Ectodermal cell (in vitro differentiated cells): ENCODE data around the gene MLLT10.

Experiments used
- H3K27ac ChIP-seq: 2 replicates; pipeline ENCODE4 v1.7.0; 2013; ENCODE audit warnings: mild to moderate bottlenecking, low read depth, low read length; ENCODE audit not compliant: insufficient read depth, poor library complexity, severe bottlenecking
- H3K27me3 ChIP-seq: 2 replicates; pipeline ENCODE4 v1.7.0; 2013; ENCODE audit warnings: mild to moderate bottlenecking, low read length; ENCODE audit not compliant: insufficient read depth, control insufficient read depth, poor library complexity, severe bottlenecking
- H3K36me3 ChIP-seq: one replicate; pipeline ENCODE4 v1.7.0; 2013; ENCODE audit warnings: low read length; ENCODE audit not compliant: control insufficient read depth, insufficient read depth
- H3K4me1 ChIP-seq: one replicate; pipeline ENCODE4 v1.7.0; 2013; ENCODE audit warnings: low read length; ENCODE audit not compliant: control insufficient read depth, insufficient read depth
- H3K4me3 ChIP-seq: 2 replicates; pipeline ENCODE4 v1.7.0; 2013; ENCODE audit warnings: low read depth, low read length, control low read depth; ENCODE audit not compliant: insufficient read depth
- H3K9me3 ChIP-seq: 2 replicates; pipeline ENCODE4 v1.7.0; 2013; ENCODE audit warnings: mild to moderate bottlenecking, low read length, moderate library complexity; ENCODE audit not compliant: control insufficient read depth
- WGBS, 2 experiments: methylation state at CpG; one replicate each; pipeline ENCODE4 v1.1.7; 2013; ENCODE audit warnings: missing lambda C conversion rate in 2 of 2; 5-methylcytosine and 5-hydroxymethylcytosine counted together

MLLT10 gene

DNA sequence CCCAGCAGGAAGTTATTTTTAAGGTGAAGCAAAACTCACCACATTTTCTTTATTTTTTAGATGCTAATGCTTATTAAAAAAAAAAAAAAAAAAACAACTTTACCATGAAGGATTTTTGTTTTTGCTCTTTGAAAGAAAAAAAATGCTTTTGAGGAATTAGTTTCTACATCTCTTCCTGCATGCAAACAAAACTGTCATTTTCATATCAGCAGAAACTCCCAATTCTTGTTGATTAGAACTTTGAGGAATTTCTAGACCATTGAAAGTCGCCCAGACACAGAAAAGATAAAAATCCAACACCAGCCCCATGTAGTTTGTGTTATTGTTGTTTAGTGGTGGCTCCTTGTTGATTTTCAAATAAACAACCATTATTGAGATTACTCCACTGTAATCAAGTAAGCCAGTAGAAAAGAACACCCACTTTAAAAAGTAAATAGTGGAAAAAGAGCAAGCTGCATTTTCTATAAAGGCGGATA, 22.9 kb upstream of the MLLT10 start:
- 0 to 19% methylated on average over 1 to 2 of the region's 2 CpGs for WGBS, 2 experiments

DNA sequence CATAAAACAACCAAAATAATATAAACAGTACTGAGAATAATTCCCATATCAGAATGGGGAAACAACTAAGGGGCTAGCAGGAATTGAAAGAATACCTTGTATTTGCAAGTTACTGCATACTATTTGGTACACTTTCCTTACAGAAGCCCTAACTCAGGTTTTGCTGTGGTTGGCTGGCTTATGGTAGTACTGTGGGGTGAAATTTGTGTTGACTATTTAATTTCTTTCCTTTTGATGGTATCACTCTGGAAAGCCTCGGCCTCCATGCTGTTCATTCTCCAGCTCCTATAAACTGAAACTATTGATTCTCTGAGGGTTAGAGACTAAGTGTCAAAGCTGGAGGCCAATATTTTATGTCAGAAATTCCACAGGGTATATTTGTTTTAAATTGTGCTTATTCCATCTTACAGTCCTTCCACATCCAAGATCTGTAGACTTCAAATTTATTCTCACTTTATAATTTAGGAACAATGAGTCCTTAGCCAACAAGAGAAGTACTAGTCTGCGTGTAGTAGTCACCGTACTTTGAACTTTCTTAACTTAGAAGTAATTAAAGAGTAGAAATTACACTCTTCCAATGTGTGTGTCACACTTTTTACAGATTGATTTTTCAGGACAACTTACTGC, 22.0 kb upstream of the MLLT10 start:
- Histone ChIP-seq H3K27me3 (no peaks in the 10 kb centered on the region), H3K4me3 (peak overlapping the region; percentile 80), H3K9me3 (no peaks in the 10 kb centered on the region), H3K27ac (peak overlapping the region; percentile 96), H3K36me3 (peaks cover 48% of the 10 kb centered on the region), H3K4me1 (peaks cover under 1% of the 10 kb centered on the region)
- 47 to 56% methylated on average over 2 to 3 of the region's 3 CpGs for WGBS, 2 experiments

More for the DNA sequence above, 22.9 kb upstream of the MLLT10 start:
- no peaks in the 10 kb centered on the region for H3K27me3 ChIP-seq
- H3K4me3 ChIP-seq = peak overlapping the region; percentile 80
- H3K27ac ChIP-seq = peak overlapping the region; percentile 96
- H3K4me1 ChIP-seq = peaks cover 10% of the 10 kb centered on the region
- no peaks in the 10 kb centered on the region for H3K9me3 ChIP-seq
- peaks cover 44% of the 10 kb centered on the region for H3K36me3 ChIP-seq

DNA sequence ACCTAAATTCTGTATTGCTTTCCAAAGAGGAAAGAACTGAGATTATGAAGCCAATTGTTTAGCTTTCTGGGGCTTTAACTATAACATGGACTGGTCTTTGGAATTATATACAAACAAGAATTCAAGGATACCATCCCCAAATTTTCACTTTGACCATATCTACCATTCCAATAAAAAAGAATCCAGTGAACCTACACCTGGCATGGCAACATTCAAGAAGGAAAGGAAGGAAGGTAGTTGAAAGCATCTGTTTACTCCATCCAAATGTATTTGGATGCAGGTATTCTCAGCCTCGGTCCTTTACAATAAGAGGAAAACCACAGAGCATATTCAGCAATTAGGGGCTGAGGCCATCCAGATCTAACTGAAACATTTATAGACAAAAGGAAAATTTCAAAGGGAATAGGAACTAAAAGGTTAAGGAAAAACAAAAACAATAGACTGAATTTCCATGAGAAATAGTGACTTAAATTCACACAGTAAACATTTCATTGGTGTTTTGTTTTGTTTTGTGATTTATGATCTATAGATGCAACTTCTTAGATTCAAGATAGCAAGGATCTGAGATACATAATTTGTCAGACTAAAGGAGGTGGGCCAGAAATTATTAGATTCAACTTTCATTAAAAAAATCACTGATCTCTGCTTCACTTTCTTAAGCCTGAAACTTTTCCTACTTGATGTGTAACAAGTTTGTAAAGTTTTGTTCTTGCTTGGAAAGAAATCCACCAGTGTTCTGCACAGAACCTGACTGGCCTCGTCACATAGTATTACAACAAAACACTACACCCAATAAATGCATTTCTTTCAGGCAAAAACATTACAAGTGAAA, 21.2 kb upstream of the MLLT10 start:
- H3K36me3 ChIP-seq = peaks cover 48% of the 10 kb centered on the region
- H3K27me3 ChIP-seq = no peaks in the 10 kb centered on the region
- H3K27ac ChIP-seq = peak overlapping the region; percentile 92
- no peaks in the 10 kb centered on the region for H3K4me1 ChIP-seq
- H3K4me3 ChIP-seq = peak overlapping the region; percentile 80
- H3K9me3 ChIP-seq = no peaks in the 10 kb centered on the region
- WGBS, 2 experiments = 27 to 39% methylated on average over 2 of the region's 2 CpGs

DNA sequence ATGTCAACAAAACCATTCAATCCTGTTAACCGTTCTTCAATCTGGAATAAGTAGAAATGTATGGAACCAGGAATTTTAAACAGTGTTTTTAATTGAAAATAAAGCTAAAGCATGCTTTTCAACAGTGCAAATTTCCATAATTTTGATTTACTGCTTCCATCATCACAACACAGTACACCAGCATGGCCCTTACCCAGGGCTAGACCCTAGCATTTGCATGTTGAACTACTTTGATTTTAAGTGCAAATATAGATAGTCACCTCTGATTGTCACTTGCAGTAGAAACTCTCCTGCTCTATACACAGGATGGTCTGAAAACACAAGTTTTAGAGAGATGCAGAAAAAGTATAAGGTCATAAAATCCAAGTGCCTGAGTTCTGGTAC, 20.6 kb upstream of the MLLT10 start:
- WGBS, 2 experiments = 50% methylated on average over 1 of the region's 1 CpG; no CpG with 5 or more reads in 1 of the 2 experiments
- H3K27me3 ChIP-seq = no peaks in the 10 kb centered on the region
- H3K4me1 ChIP-seq = no peaks in the 10 kb centered on the region
- peak overlapping the region; percentile 80 for H3K4me3 ChIP-seq
- H3K36me3 ChIP-seq = peaks cover 48% of the 10 kb centered on the region
- H3K27ac ChIP-seq = peak overlapping the region; percentile 92
- H3K9me3 ChIP-seq = no peaks in the 10 kb centered on the region

DNA sequence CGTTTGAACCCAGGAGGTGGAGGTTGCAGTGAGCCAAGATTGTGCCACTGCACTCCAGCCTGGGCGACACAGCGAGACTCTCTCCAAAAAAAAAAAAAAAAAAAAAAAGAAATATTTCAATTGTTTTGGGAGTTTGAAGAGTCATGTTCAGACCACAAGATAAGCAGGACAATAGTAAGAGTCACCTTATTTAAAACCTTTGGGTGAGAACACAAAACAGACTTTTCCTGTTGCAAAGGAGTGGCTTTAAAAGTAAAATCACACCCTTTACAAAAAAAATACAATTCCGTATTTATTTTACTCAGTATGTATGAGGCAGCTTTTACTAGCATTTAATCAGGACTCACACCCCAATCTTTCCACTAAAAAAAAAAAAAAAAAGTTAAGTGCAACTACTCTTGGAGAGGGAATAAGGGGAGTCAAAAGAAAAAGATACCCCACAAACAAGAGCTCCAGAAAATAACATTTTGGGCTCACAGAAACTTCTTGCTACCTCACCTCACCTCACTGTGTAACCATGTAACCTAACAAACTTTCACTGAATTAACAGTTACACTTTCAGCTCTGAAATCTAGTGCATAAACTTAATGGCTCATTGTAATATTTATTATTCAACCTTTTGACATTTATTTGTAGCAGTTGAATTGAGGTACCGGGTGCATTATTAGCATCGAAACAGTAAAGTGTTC, 19.8 kb upstream of the MLLT10 start:
- H3K4me1 ChIP-seq = peaks cover 3% of the 10 kb centered on the region
- WGBS, 2 experiments = 21% methylated on average over 3 to 4 of the region's 6 CpGs
- H3K9me3 ChIP-seq = no peaks in the 10 kb centered on the region
- no peaks in the 10 kb centered on the region for H3K27me3 ChIP-seq
- peak overlapping the region; percentile 80 for H3K4me3 ChIP-seq
- peaks cover 48% of the 10 kb centered on the region for H3K36me3 ChIP-seq
- peak overlapping the region; percentile 92 for H3K27ac ChIP-seq

DNA sequence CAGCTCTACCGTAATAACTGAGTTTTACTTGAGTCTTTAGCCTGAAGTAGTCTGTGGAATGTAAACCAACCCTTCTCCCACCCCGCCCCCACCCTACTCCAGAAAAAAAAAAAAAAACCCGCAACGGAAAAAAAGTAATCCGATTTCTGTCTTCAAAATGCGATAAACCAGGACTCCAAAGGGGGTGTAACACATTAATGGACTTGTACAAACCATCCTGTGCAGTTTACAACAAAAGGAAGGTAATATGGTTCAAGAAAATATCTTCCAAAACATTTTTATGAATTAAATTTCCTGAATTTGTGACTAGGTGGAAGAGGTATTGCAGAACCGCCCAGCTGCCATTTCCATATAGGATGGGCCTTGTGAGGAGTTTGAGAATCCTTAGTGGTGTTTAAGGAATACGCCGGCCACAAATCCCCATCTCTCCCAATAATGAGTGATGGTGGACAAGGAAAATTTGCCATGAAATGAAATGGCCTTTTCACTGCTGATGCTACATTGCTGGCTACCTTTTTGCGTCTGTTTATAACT, 19.1 kb upstream of the MLLT10 start:
- Histone ChIP-seq H3K27me3 (no peaks in the 10 kb centered on the region), H3K36me3 (peaks cover 48% of the 10 kb centered on the region), H3K4me3 (peak overlapping the region; percentile 80), H3K9me3 (no peaks in the 10 kb centered on the region), H3K4me1 (peaks cover 3% of the 10 kb centered on the region), H3K27ac (peak overlapping the region; percentile 92)
- 0 to 2% methylated on average over 6 to 10 of the region's 10 CpGs for WGBS, 2 experiments

DNA sequence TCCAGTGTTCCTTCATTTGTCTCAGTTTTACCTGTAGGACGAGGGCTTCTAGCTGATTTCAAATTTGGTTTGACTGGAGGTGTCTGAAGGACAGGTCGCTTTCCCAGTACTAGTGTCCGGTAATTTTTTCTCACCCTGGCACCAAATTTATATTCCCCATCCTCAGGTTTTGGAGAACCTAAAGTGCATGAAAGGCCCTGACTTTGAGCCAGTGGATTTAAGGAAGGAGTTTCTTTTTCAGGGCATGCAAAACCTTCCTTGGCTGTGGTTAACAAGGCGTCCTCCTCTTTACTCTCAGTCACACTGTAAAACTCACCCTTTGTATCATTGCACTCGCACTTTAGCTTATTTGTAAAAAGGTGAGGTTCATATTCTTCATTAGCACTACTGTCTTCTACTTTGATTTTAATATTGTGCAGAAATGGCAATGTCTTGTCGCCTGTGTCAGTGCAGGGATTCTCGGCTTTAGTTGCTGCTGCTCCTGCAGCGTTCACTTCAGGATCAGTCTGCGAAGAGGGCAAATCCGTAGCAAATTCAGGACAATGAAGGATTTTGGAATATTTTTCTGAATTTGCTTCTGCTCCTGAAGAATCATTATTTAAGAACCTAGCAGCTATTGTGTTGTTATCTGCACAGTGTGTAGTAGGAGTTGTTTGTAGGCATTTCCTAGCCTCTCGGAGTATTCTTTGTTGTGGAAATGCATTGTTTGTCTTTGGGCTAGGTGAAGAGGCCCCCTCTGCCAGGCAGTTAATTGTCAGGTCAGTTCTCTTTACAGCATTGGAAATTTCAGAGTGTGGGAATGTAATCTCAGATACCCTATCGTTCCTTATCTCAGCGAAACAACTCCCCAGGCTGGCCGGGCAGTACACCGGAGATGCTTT, 18.4 kb upstream of the MLLT10 start:
- Histone ChIP-seq H3K4me3 (peak overlapping the region; percentile 80), H3K4me1 (peaks cover 3% of the 10 kb centered on the region), H3K27ac (peak overlapping the region; percentile 92), H3K9me3 (no peaks in the 10 kb centered on the region), H3K27me3 (no peaks in the 10 kb centered on the region), H3K36me3 (peaks cover 48% of the 10 kb centered on the region)
- 2 to 4% methylated on average over 14 of the region's 15 CpGs for WGBS, 2 experiments

DNA sequence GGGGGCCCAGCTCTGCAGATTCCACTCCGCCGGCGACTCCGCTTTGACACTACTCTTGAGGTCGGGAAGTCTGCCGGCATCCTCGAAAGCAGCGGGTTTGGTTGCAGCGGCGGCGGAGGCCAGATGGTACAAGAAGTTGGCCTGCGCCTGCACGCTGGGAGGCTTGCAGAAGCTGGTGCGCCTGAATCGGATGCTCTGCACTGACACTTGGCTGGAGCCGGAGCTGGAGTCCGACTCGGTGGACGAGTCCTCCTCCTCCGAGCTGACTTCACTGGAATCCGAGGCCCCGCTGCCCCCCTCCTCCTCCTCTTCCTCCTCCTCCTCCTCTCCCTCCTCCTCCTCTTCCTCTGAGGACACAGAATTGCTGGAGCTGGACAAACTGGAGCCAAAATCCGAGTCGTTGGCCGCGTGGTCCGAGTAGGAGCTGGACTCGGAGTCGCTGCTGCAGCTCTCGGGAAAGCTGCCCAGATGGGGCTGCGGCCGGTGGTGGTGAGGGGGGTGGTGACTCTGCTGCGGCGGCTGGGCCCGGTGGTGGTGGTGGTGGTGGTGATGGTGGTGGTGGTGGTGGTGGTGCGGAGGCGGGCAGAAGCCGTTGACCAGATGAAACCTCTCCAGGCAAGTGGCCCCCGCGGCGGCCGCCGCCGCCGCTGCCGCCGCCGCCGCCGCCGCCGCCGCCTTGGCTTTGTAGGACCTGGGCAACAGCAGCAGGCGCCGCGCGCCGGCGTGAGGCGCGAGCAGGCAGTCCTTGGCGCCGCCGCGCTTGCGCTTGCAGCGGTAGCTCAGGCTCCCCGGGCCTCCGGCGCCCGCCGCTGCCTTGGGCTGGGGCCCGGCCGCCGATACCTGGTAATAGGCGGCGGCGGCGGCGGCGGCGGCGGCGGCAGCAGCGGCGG, 17.5 kb upstream of the MLLT10 start:
- Histone ChIP-seq H3K9me3 (no peaks in the 10 kb centered on the region), H3K36me3 (peaks cover 48% of the 10 kb centered on the region), H3K27me3 (no peaks in the 10 kb centered on the region), H3K4me3 (peak overlapping the region; percentile 80), H3K27ac (peak overlapping the region; percentile 93), H3K4me1 (peaks cover 11% of the 10 kb centered on the region)
- 0% methylated on average over 86 of the region's 86 CpGs for WGBS, 2 experiments
